Esophagus muscularis mucosa (tissue), 3 donors: ENCODE data around the gene FOXO3.

Experiments
- POLR2A ChIP-seq: fragments of 450-650 bp; IDR thresholded peaks from one replicate; pipeline ENCODE4 v1.6.1; 2017; ENCODE audit warnings: antibody characterized with exemption, moderate library complexity, mild to moderate bottlenecking, low read depth
- POLR2AphosphoS5 ChIP-seq, 2 donors: sonication (generic); formaldehyde crosslinking; IDR thresholded peaks; one replicate each; pipeline ENCODE4 v1.6.1; 2017; ENCODE audit warnings: antibody characterized with exemption in 2 of 2
- TF ChIP-seq, protein P1 (sequence below), 3 experiments: fragments of 200-600 bp in 2 of 3; fragments of 450-650 bp in 1 of 3; sonication (generic) in 2 of 3; IDR thresholded peaks; one replicate each; pipeline ENCODE4 v1.5.1; 2017 to 2019; ENCODE audit warnings: antibody characterized with exemption in 3 of 3, mild to moderate bottlenecking in 2 of 3, moderate library complexity in 1 of 3

- TF ChIP-seq, protein P1, sequence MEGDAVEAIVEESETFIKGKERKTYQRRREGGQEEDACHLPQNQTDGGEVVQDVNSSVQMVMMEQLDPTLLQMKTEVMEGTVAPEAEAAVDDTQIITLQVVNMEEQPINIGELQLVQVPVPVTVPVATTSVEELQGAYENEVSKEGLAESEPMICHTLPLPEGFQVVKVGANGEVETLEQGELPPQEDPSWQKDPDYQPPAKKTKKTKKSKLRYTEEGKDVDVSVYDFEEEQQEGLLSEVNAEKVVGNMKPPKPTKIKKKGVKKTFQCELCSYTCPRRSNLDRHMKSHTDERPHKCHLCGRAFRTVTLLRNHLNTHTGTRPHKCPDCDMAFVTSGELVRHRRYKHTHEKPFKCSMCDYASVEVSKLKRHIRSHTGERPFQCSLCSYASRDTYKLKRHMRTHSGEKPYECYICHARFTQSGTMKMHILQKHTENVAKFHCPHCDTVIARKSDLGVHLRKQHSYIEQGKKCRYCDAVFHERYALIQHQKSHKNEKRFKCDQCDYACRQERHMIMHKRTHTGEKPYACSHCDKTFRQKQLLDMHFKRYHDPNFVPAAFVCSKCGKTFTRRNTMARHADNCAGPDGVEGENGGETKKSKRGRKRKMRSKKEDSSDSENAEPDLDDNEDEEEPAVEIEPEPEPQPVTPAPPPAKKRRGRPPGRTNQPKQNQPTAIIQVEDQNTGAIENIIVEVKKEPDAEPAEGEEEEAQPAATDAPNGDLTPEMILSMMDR (IDR thresholded peaks at IDR 0.05), result no peak
- TF ChIP-seq POLR2A (no peak), POLR2AphosphoS5 (IDR thresholded peaks at IDR 0.05) (no peak)
These were observed 112.4 kb downstream of the FOXO3 start for GRCh38 chr6:108673153-108673552.
